ENCODE results near the gene LANCL3. TPM values are rescaled to one million over a fixed set of nuclear protein-coding genes. Genes with fewer than 3 reads are reported as not detected.

LANCL3 gene
- total RNA-seq, 1 experiment from 2014 or later = 0.26 TPM

DNA sequence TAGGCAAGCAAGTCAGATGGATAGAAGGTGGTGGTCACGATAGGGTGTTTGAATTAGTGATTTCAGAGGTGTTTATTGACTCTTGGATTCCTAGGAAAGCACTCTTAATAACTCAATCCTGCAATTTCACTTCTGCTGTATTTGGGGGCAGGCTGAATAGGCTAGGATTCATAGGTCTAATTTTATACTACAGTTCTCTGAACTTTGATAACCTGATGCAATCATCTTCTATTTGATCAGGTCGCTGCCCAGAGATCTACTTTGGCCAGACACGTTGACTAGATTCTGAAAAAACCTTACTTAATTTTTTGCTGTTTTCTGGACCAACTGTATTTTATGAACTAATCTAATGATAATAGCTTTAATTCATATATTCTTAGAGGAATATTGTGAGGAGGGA lies 140.5 kb downstream of the LANCL3 start:
- Histone ChIP-seq H3K27ac (ENCODE audit: insufficient read length, low read depth, low read length) (no peak overlapping the region), H2BK12ac (ENCODE audit: insufficient read length, low read depth, low read length) (no peak overlapping the region), H4K8ac (replicated peaks; ENCODE audit: insufficient read length, low read depth, low read length) (no peak overlapping the region), H3K4ac (ENCODE audit: low read depth, low read length) (no peak overlapping the region), H3K14ac (ENCODE audit: insufficient read depth, low read length) (no peak overlapping the region), H3K4me2 (ENCODE audit: insufficient read depth, insufficient read length, low read length) (no peak overlapping the region), H3K23ac (ENCODE audit: insufficient read length, low read depth, low read length) (no peak overlapping the region), H2AK5ac (ENCODE audit: insufficient read length, low read length) (no peak overlapping the region), H3K27me3 (ENCODE audit: insufficient read depth, low read length) (no peaks in the 10 kb centered on the region), H2AFZ (ENCODE audit: low read length) (no peak overlapping the region), H3K56ac (ENCODE audit: insufficient read length, low read depth, low read length) (no peak overlapping the region), H4K20me1 (ENCODE audit: control insufficient read depth, insufficient read depth, insufficient read length) (no peaks in the 10 kb centered on the region), H4K91ac (ENCODE audit: insufficient read length, low read depth, low read length) (no peak overlapping the region), H3K79me1 (ENCODE audit: insufficient read depth, low read depth, low read length, poor library complexity, severe bottlenecking) (no peaks in the 10 kb centered on the region), H2BK120ac (ENCODE audit: low read depth, low read length, poor library complexity, severe bottlenecking) (no peak overlapping the region), H3K9me3 (ENCODE audit: control insufficient read depth, low read depth, low read length) (no peaks in the 10 kb centered on the region), H3T11ph (ENCODE audit: low read length) (no peak overlapping the region), H3K4me1 (ENCODE audit: insufficient read depth, low read length) (no peaks in the 10 kb centered on the region), H3K79me2 (ENCODE audit: insufficient read depth, low read length) (no peaks in the 10 kb centered on the region), H2BK15ac (ENCODE audit: low read depth, low read length) (no peak overlapping the region), H3K18ac (ENCODE audit: insufficient read length, low read depth, low read length) (no peak overlapping the region), H2BK20ac (ENCODE audit: low read depth, low read length, poor library complexity, severe bottlenecking) (no peak overlapping the region), H4K5ac (ENCODE audit: insufficient read length, low read depth, low read length) (no peak overlapping the region), H2BK5ac (ENCODE audit: insufficient read length, low read length) (no peak overlapping the region), H3K9ac (ENCODE audit: extremely low read depth, insufficient read length, low read length) (no peak overlapping the region), H3K23me2 (ENCODE audit: insufficient read length, low read depth, low read length, poor library complexity, severe bottlenecking) (no peaks in the 10 kb centered on the region)
- Mint-ChIP-seq H3K27me3 (ENCODE audit: low read depth) (no peaks in the 10 kb centered on the region; the same call in 1 of the 2 replicates), H3K27ac (no peak overlapping the region), H3K4me1 (no peaks in the 10 kb centered on the region), H3K9me3 (peaks cover 48 to 60% of the 10 kb centered on the region in 2 experiments), H3K36me3 (ENCODE audit: insufficient read depth in 1 of 3, low read depth in 3 of 3) (peaks cover 2 to 11% (median 6%) of the 10 kb centered on the region in 3 experiments; a peak in 3 of 7 replicates), H3K4me3 (no peak overlapping the region)
- WGBS (ENCODE audit: extremely low coverage, insufficient read length, low lambda C conversion rate) = no CpG with 5 or more reads among the region's 3 CpGs
- TF ChIP-seq, protein P1, sequence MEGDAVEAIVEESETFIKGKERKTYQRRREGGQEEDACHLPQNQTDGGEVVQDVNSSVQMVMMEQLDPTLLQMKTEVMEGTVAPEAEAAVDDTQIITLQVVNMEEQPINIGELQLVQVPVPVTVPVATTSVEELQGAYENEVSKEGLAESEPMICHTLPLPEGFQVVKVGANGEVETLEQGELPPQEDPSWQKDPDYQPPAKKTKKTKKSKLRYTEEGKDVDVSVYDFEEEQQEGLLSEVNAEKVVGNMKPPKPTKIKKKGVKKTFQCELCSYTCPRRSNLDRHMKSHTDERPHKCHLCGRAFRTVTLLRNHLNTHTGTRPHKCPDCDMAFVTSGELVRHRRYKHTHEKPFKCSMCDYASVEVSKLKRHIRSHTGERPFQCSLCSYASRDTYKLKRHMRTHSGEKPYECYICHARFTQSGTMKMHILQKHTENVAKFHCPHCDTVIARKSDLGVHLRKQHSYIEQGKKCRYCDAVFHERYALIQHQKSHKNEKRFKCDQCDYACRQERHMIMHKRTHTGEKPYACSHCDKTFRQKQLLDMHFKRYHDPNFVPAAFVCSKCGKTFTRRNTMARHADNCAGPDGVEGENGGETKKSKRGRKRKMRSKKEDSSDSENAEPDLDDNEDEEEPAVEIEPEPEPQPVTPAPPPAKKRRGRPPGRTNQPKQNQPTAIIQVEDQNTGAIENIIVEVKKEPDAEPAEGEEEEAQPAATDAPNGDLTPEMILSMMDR (conservative IDR thresholded peaks at IDR 0.05) = no peak
- no peak for DNase-seq
